HG02885 (cell line): Measurements from ENCODE around the gene KCNIP4.

Experiments
- ATAC-seq: cut with Tn5 transposase; IDR thresholded peaks from one replicate; pipeline ENCODE4 v1.9.1; 2021; ENCODE audit warnings: mild to moderate bottlenecking; ENCODE audit not compliant: unreplicated experiment, poor library complexity

The KCNIP4 gene

GRCh38 chr4:21856754-21857153 is 91.8 kb downstream of the KCNIP4 start:
- no peak for ATAC-seq

GRCh38 chr4:21856301-21856700 is 92.3 kb downstream of the KCNIP4 start:
- no peak for ATAC-seq

- ATAC-seq, result no peak
Observed at GRCh38 chr4:21849077-21849476, 99.5 kb downstream of the KCNIP4 start.

GRCh38 chr4:21848021-21848420 is 100.6 kb downstream of the KCNIP4 start:
- no peak for ATAC-seq

- no peak for ATAC-seq
Observed at GRCh38 chr4:21845663-21846062, 102.9 kb downstream of the KCNIP4 start.

- ATAC-seq, result no peak
Observed at GRCh38 chr4:21835712-21836111, 112.9 kb downstream of the KCNIP4 start.

GRCh38 chr4:21830272-21830671 is 118.3 kb downstream of the KCNIP4 start:
- ATAC-seq, result no peak

GRCh38 chr4:21827575-21827974 is 121.0 kb downstream of the KCNIP4 start:
- no peak for ATAC-seq

GRCh38 chr4:21826071-21826470 is 122.5 kb downstream of the KCNIP4 start:
- no peak for ATAC-seq

- no peak for ATAC-seq
Observed at GRCh38 chr4:21819086-21819485, 129.5 kb downstream of the KCNIP4 start.

GRCh38 chr4:21815651-21816377 is 132.8 kb downstream of the KCNIP4 start:
- ATAC-seq, result no peak

GRCh38 chr4:21811565-21811964 is 137.0 kb downstream of the KCNIP4 start:
- ATAC-seq, result no peak

GRCh38 chr4:21806991-21807390 is 141.6 kb downstream of the KCNIP4 start:
- ATAC-seq, result no peak

- no peak for ATAC-seq
Observed at GRCh38 chr4:21802406-21802805, 146.2 kb downstream of the KCNIP4 start.

- ATAC-seq, result no peak
Observed at GRCh38 chr4:21801661-21802385, 146.7 kb downstream of the KCNIP4 start.

- no peak for ATAC-seq
Observed at GRCh38 chr4:21795091-21795490, 153.5 kb downstream of the KCNIP4 start.

- ATAC-seq, result no peak
Observed at GRCh38 chr4:21792736-21793135, 155.8 kb downstream of the KCNIP4 start.

- no peak for ATAC-seq
Observed at GRCh38 chr4:21790438-21791029, 158.0 kb downstream of the KCNIP4 start.

GRCh38 chr4:21780148-21780547 is 168.4 kb downstream of the KCNIP4 start:
- ATAC-seq, result no peak

- ATAC-seq, result no peak
Observed at GRCh38 chr4:21778702-21779101, 169.9 kb downstream of the KCNIP4 start.

- no peak for ATAC-seq
Observed at GRCh38 chr4:21775703-21776102, 172.9 kb downstream of the KCNIP4 start.
